ENCODE data around the gene WDSUB1.
A peak's percentile ranks its signal among the peaks of the same experiment; 100 is the strongest.

WDSUB1 gene

DNA sequence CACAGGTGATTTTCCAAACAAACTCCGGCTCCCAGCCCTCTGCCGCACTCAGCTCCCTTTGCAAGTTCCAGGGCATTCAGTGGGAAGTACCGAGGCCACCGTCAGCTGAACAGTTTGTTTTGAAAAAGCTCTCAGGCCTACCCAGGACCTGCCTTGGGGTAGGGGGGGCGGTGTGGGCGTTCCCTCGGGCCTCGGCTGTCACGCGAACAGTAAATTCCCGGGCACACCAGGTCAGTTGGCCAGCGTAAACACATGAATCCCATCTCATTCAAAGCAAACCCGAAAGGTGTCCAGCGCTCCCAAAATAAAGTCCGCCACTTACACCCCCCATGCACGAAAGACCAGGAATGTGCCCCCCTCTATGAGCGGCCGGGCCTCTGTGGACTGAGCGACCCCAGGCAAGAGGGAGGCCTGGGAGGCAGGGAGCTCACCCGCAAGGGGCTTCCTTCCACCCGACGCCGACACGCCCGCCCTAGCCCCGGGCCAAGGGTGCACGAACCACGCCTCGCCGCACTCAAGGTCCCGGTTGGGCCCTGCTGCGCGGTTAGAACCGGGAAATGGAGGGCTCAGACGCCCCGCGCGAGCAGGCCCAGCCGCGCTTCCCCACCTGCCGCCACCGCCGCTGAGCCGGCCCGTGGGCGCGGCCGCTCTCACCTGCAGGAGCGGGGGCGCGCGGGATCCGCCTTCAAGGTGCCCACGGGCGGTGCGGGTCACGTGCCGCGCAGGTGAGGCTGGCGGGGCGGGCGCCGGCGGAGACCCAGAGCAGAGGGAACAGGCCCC is at the start of gene WDSUB1:
TSS of gene WDSUB1 (minus strand) at position 775 of the 780 bp plus-strand sequence. CDS start 3,634 bp downstream, outside the sequence.
- DNase-seq (ENCODE audit: low read depth in 3 of 3, low spot score in 1 of 3) = peak in 1 of 3 donors; percentile 19

DNA sequence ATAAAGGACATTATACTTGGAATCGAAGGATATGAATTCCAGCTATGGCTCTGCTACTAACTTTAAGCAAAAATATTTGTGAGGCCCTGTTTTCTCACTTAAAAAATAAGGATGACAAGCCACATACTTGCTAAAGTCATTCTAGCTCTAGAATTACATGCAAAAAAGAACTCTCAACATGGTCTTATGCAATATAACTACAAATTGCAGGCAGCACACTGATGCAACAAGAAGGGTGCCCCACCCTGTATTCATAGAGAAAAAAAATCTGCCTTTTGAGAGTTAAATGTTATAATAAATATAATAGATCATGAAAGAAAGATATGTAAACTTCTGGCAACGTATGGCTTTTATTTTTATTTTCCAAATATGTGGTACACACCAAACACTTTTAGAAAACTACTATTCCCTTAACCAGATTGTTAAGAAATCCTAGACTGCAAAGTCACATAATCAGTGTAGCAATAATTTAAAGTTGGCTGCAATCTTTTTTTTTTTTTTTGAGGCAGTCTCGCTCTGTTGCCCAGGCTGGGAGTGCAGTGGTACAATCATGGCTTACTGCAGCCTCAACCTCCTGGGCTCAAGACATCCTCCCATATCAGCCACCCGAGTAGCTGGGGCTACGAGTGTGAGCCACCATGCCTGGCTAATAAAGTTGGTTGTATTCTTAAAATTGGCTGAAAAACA is 40.2 kb upstream of the WDSUB1 start:
- DNase-seq (ENCODE audit: low read depth in 3 of 3, low spot score in 1 of 3) = no peak

DNA sequence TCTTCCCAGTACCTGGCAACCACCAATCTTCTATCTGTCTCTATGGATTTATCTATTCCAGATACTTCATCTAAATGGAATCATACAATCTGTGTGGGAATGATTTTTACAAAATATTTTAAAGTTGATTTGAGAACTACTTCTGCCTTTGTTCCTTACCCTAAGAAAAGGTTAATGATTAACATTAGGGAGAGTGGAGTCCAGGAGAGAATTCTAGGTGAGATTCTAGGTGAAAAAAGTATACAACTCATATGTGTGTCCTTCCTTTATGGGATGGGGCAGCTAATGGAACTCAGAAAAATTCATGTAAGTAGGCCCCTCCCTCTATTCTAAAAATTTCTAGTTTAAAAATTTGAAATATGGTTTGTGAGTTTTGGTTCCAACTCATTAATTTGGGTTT is 35.9 kb upstream of the WDSUB1 start:
- DNase-seq (ENCODE audit: low read depth in 3 of 3, low spot score in 1 of 3) = no peak

DNA sequence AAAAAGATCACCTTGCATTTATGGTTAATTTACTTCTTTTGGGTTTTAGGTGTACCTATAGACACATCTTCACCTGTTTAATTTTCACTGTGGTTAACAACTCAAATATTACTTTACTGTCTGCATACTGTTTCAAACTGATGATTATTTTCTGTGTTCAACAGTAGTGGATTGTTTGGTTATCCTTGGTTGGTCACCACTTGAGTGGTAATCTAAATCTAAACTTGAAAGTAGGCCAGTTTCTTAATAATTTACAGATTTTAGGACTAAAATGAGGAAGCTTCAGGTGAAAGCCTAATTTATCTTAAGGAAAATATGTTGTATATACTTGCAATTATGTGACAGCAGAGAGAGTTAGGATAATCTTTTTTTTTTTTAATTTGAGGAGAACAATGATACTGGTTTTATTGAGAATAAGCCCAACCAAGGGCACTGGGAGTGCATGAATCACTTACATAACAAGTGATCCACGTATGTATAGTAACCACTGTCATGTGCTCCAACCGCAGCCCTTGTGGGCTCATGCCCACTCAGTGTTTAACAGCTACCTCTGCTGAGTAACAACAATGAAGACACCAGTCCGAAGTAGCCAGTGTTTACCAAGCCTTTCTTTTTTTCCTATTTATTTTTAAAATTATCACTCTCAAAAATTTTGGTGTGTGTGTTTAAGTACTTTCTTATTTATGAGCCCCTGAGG is 31.0 kb upstream of the WDSUB1 start:
- no peak for DNase-seq (ENCODE audit: low read depth in 3 of 3, low spot score in 1 of 3)

DNA sequence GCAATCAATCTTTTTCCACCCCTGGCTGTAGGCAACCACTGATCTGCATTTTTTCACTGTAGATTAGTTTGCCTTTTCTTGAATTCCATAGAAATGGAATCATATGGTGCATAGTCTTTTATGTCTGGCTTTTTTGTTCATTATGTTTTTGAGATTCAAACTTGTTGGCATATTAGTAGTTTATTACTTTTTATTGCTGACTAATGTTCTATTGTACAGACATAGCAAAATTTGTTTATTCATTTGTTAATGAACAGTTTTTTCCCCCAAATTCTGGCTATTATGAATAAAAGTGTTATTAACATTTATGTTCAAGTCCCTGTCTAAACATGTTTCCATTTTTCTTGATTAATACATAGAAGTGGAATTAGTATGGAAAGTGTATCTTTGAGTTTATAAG is 21.4 kb upstream of the WDSUB1 start:
- no peak for DNase-seq (ENCODE audit: low read depth in 3 of 3, low spot score in 1 of 3)

- no peak for DNase-seq (ENCODE audit: low read depth in 3 of 3, low spot score in 1 of 3)
Measured at GRCh38 chr2:159300586-159300985, 14.1 kb upstream of the WDSUB1 start.

- DNase-seq (ENCODE audit: low read depth in 3 of 3, low spot score in 1 of 3) = no peak
Measured at GRCh38 chr2:159298967-159299366, 12.5 kb upstream of the WDSUB1 start.

DNA sequence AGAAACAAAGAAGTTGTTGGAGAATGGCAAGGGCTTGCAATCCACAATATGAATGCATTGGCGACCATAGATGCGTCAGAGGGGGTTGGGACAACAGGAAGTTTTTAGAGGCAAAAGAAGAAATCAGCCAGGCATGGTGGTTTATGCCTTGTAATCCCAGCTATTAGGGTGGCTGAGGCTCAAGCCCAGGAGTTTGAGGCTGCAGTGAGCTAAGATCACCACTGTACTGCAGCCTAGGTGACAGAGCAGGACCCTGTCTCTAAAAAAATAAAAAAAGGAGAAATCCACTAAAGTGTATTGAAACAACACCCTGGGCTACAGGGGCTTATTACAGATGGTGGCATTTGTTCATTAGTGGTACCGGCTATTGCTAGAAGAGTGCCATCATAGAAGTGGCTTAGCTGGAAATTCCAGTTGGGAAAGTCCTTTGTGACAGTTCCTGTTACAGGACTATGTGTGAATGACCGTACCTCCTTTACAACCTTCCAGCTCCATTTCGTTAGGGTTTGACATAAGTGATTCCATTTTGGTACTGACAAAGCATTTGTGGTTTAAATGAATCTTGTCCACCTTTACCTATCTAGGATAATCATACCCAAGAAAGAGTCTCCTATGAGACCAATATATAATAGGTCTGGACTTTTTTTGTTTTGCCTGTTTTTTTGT is 10.7 kb upstream of the WDSUB1 start:
- DNase-seq (ENCODE audit: low read depth in 3 of 3, low spot score in 1 of 3) = no peak

DNA sequence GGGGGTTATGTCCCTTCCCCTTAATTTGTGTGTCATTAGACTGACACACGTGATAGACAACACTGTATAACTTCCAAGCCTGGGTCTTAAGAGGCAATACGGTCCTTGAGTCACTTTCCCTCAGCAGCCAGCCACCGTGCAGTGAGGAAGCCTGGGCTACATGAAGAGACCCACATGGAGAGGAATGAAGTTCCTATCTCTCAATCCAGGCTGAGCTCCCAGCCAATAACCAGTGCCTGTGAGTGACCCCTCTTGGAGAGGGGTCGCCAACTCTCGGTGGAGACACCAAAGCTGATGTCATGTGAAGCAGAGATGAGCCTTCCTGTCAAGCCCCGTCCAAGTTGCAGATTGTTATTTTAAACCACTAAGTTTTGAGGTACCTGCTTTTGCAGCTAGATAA is 5.7 kb upstream of the WDSUB1 start:
- DNase-seq (ENCODE audit: low read depth in 3 of 3, low spot score in 1 of 3) = no peak

DNA sequence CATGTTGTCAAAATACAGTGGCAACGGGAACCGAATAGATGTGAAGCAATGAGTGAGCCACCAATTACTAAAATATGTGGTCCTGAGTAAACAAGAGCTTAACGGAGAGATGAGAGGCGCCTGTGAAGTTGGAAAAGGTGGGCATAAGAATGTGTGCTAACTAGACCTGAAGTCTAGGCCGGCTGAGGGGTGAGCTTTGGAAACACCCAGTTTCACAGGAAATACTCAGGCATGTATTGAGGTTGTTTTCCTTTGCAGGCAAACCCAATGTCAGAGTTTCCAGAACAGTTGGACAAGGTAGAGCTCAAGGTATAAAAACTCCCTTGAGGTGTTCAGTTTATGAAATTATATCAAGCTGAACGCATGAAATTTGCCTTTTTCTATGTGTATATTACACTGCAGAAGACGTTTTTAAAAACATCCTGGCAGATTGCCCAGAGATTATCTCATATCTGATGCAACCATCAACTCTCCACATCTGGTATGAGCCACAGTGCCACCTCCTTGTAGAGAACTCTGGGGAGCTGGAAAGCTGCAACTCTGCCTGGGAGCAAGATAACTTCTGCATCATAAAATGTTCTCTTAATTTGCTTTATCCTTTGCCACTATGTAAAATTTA is 3.9 kb upstream of the WDSUB1 start:
- DNase-seq (ENCODE audit: low read depth in 3 of 3, low spot score in 1 of 3) = no peak

GRCh38 chr2:159287733-159288132 is 1.2 kb upstream of the WDSUB1 start:
- no peak for DNase-seq (ENCODE audit: low read depth in 3 of 3, low spot score in 1 of 3)

DNA sequence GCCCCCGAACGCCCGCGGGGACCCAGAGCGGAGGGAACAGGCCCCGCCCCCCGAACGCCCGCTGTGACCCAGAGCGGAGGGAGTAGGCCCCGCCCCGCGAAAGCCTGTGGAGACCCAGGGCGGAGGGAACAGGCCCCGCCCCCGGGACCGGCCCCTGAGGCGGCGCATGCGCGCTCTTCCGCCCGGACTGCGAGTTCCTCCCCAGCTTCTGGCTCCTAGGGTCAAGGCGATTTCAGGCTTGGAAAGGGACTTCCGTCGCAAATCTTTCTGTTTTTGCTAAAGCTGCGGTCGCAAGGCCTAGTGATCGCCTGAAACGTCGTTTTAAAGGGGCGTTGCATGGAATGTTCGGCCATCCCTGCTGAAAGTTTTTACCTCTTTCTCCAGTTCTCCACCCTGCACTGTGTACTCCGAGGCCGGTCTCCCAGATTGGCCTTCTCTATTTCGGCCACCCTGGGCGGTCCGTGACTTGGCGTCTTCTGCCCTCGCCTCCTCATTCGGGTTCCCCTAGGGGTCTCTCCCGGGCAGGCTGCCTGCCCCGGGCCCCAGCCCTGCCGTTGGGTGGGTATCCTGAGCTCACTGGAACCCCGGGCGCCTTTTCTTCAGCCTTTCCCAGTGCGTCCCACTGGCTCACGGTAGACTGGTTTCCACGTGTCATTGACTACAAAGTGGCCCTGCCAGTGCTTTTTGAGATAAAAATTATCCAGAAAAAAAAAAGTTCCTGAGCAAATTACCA is 372 bp upstream of the WDSUB1 start:
- DNase-seq (ENCODE audit: low read depth in 3 of 3, low spot score in 1 of 3) = peak; percentile 94 to 95 (median 94)

DNA sequence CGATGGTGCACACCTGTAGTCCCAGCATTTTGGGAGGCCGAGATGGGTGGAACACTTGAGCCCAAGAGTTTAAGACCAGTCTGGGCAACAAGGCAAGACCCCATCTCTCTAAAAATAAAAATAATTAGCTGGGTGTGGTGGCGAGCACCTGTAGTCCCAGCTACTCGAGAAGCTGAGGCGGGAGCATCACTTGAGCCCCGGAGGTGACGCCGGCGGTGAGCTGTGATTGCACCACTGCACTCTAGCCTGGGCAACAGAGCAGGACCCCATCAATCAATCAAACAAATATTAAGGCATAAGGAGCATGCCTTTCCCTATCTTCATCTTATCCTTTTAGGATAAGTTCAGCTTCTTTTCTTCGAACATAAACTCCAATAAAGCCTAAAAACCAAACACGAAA is 1.1 kb downstream of the WDSUB1 start:
- no peak for DNase-seq (ENCODE audit: low read depth in 3 of 3, low spot score in 1 of 3)

GRCh38 chr2:159283529-159283928 is 3.0 kb downstream of the WDSUB1 start:
- no peak for DNase-seq (ENCODE audit: low read depth in 3 of 3, low spot score in 1 of 3)

GRCh38 chr2:159281002-159281401 is 5.5 kb downstream of the WDSUB1 start:
- DNase-seq (ENCODE audit: low read depth in 3 of 3, low spot score in 1 of 3) = no peak

GRCh38 chr2:159279700-159280099 is 6.8 kb downstream of the WDSUB1 start:
- no peak for DNase-seq (ENCODE audit: low read depth in 3 of 3, low spot score in 1 of 3)

GRCh38 chr2:159275111-159275510 is 11.4 kb downstream of the WDSUB1 start:
- DNase-seq (ENCODE audit: low read depth in 3 of 3, low spot score in 1 of 3) = no peak

DNA sequence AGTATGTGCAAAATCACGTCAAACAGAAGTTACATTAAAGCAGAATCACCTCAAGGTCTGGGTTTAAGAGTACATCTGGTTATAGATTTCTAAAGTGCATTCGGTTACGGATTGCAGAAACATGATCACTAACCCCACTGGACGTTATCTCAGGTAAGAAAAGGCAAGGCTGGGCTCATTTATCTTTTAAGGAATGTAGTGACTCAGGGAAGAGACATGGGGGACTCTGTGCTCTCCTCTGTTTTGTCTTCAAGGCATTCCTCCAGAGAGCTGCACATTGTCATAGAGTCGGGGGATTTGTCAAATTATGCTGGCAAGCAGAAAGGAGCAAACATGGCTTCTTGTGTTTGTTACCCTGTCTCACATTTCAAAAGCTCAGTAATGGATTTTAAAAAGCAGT is 14.3 kb downstream of the WDSUB1 start:
- no peak for DNase-seq (ENCODE audit: low read depth in 3 of 3, low spot score in 1 of 3)

GRCh38 chr2:159270744-159271379 is 15.6 kb downstream of the WDSUB1 start:
- no peak for DNase-seq (ENCODE audit: low read depth in 3 of 3, low spot score in 1 of 3)

DNA sequence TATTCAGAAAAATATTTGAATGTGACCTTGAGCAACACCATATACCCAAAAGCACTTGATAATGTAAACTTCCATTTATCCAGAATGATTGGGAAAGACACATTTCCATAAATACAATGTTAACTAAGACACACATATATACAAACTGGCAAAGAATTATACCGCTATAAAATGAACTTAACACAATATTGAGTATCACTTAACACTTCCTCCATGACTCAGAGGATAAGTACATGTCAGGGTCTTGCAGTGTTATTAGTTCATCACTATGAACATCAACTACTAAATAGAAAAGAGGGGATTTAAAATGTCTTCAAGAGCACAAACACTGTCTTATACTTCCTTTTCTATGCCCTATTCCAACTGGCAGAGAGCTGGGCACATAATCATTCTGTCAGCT is 18.6 kb downstream of the WDSUB1 start:
- no peak for DNase-seq (ENCODE audit: low read depth in 3 of 3, low spot score in 1 of 3)

Data from stimulated activated CD4-positive, alpha-beta T cell treated with anti-CD3 and anti-CD28 coated beads, TNF-alpha, amount 100 ng/mL, for 1 hour (primary cell).